HG02981 (cell line): Measurements from ENCODE around the gene VAV2.

Experiments
- ATAC-seq: cut with Tn5 transposase; IDR thresholded peaks from one replicate; pipeline ENCODE4 v1.9.1; 2021; ENCODE audit warnings: mild to moderate bottlenecking, moderate library complexity; ENCODE audit not compliant: unreplicated experiment

Gene VAV2

DNA sequence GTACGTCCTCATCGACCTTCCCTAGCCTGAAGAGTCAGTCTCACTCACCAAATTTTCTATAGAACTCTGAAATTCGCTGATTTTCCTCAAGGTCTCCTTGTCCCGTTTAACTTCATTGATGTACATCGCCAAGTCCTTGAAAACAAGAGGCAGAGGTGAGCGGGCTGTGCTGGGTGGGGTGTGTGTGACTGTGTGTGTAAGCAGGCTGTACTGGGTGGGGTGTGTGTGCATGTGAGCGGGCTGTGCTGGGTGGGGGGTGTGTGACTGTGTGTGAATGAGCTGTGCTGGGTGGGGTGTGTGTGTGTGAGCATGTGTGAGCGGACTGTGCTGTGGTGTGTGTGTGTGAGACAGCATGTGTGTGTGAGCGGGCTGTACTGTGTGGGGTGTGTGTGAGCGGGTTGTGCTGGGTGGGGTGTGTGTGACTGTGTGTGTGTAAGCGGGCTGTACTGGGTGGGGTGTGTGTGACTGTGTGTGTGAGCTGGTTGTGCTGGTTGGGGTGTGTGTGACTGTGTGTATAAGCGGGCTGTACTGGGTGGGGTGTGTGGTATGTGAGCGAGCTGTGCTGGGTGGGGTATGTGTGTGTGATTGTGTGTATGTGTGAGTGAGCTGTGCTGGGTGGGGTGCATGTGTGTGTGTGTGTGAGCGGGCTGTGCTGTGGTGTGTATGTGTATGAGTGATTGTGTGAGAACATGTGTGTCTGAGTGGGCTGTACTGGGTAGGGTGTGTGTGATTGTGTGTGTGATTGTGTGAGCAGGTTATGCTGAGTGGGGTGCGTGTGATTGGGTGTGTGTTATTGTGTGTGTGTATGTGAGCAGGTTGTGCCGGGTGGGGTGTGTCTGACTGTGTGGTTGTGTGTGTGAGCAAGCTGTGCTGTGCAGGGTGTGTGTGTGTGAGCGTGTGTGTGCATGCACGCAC lies 200.1 kb downstream of the VAV2 start:
- no peak for ATAC-seq

DNA sequence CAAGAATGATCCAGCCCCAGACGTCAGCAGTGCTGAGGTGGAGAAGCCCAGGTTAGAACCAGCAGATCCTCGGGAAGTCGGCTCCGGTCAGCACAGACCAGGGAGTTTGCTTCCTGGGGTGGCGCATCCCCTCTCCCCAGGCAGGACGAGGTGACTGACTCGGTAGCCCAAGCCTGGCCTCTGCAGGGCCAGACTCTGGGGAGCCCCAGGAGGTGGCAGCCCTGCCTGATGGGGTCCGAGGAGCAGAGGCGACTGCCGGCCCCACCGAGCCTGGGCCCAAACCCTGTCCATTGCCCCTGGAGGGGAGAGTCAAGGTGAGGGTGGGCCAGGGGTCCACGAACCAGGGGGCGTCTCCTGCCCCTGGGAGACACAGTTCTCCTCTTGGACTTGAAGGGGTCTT lies 201.1 kb downstream of the VAV2 start:
- no peak for ATAC-seq

DNA sequence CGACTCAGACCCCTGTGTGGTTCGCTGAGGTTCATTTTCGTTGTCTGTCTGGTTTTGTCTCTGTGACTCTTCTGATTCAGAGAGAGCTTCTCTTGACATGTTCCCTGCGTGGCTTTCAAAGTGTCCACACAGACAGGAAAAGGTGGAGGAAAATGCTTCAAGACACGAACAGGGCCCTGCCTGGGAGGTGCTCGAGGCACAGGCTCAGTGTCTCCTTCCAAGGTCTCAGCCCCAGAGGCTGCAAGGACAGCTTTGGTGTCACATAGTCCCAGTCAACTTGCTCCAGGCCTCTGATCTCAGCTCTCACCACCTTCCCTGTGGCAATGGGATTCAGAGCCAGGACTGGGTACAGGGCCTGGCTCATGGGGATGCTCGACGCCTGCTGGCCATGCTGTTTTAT lies 202.3 kb downstream of the VAV2 start:
- no peak for ATAC-seq

DNA sequence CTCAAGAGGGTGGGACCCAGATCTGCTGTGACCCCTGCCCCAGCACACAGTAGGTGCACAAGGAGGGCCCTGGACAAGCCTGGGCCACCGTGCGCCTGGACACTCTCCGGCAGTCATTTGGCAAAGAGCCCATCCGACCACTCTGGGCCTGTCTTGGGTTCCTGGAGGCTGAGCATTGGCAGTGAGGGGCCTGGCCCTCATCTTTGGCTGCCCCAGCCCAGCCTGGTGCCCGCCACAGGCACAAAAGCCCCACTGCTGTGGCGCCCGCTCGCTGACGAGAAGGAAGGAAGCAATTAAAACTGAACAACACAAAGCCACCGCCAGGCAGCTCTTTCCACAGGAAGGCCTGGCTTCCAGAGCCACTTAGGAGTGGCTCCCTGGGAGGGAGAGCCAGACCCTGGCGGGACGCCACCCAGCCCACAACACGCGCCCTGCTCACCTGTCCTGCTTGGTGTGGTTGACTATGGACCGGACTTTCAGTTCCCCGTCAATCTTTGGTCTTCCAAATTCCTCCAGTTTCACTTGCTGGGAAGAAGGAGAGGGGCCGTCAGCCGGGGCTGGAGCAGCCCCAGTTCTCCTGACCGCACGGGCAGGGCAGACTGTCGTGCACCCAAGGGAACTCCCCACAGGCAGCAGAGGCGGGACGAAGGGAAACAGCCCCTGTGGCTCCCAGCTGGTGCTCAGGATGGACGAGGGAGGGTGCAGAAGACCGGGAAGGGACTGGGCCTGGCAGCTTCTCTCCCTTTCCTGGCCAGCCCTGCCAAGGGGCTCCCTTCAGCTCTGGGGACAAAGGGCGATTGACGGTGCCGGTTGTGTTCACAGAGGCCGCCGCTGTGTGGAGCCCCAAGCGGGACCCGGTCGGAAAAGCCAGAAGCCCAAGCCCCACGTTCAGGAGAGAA lies 203.1 kb downstream of the VAV2 start:
- no peak for ATAC-seq

DNA sequence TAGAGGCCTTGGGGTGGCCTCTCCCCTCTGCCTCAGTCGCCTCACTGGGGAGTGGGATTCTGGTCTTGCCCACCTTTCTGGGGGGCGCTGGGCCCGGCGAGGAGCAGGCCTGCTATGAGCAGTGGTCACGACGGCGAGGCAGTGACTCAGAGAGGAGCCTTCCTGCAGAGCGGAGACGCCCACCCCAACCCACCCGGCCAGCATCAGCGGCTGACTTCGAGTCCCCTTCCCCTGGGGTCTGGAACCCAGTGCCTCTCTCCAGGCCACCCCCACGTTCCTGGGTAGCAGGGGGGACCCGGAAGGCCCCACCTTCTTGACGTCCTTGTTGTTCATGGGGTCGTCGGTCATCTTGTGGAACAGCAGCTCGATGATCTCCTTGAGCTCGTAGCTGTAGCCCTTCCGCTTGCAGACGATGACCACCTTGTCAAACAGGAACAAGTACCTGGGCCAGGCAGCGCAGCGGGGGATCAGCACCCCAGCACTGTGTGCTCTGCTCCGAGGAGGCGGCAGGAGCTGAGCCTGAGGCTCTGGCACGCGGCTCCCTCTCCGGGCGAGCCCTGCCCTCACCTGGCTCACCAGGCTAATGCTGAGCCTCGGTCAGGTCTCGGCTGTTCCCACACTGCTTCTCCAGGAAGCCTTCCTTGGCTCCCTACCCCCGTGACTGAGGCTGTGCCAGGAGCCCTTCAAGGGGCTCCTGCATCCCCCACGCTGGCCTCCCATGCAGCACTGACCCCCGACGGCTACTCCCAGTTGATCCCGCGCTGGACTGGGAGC lies 203.9 kb downstream of the VAV2 start:
- ATAC-seq = no peak

DNA sequence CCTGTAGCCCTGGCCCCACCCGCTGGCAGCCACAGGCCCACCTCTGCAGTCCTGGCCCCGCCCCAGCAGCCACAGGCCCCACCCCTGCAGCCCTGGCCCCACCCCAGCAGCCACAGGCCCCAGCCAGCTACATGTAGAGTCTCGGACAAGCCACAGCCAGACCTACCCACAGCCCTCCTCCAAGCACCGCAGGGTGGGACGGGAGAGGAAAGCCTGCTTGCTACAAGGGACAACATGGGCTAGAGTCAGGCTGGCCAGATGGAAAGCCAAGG lies 204.4 kb downstream of the VAV2 start:
- ATAC-seq = no peak

DNA sequence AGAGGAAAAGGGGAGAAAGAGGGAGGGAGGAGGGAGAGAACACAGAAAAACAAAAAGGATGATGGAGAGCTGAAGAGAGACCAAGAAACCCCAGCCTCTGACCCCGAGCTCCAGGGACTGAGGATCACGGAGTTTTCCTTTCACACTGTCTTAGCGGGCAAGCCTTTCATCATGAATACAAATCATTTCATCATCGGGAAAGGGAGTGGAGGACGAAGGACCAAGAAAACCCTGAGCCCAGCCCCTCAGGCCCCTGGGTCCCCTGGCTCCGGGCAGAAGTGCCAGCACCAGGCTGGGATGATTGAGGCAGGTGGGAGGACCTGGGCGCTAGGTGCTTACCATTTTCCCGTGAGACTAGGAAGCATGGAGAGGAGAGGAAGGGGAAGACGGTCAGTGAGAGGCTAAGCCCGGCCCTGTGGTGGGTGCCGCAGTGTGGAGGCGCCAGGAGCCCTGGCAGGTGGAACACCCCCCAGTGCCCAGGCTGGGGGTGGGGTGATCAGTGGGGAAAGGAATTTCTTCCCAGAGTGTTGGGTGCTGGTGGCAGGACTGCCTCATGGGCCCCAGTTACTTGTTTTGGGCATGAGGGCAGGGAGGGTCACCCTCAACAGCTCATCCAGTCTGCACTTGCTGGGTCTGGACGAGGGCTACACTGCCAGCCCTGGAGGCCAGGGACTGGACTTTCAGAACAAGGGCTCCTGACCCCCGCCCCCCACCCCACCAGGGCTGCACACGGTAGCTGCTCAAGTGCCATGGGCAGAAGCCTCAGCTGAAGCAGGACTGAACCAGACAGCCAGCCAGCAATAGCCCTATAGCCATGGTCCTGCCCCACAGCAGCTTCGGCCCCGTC lies 205.0 kb downstream of the VAV2 start:
- ATAC-seq = no peak

DNA sequence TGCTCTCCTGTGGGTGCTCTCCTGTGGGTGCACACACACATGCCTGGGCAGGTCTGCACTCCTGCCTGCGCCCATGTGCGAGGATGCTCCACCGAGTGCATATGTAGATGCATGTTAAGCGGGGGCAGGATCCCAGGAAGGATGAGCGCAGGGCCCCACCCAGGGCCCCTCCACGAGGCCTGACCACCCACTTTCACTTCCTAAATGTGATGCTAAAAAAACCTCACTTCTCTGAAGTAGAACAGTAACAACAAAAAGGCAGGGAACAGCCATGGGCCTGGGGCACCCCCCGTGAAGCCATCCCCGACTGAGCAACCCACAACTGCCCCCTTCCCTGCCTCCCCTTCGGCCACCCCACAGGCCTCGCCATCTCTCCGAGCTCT lies 205.8 kb downstream of the VAV2 start:
- ATAC-seq = peak; percentile 52

DNA sequence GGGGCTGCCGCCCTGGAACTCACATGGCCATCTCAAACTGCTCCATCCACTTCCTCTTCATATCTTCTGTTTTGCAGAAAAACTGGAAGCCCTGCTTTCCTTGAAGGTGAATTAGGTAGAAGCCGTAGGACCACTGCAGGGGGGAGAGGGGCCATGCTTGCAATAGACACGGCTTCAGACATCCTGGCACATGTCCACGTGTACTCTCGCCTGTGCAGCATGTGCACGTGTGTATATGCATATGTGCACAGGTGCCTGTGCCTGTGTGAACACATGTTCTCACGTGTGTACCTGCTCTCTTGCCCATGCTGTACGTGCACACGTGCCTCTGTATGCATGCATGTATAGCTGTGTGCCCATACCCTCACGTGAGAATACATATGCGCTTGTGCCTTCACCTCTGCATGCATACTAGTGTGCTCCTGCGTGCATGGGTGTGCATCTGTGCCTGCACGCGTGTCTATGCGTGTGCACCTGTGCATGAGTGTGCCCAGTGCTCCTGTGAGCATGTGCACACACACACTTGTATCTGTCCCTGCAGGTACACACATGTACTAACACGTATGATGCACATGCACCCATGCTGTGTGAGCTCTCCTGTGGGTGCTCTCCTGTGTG lies 206.3 kb downstream of the VAV2 start:
- no peak for ATAC-seq

DNA sequence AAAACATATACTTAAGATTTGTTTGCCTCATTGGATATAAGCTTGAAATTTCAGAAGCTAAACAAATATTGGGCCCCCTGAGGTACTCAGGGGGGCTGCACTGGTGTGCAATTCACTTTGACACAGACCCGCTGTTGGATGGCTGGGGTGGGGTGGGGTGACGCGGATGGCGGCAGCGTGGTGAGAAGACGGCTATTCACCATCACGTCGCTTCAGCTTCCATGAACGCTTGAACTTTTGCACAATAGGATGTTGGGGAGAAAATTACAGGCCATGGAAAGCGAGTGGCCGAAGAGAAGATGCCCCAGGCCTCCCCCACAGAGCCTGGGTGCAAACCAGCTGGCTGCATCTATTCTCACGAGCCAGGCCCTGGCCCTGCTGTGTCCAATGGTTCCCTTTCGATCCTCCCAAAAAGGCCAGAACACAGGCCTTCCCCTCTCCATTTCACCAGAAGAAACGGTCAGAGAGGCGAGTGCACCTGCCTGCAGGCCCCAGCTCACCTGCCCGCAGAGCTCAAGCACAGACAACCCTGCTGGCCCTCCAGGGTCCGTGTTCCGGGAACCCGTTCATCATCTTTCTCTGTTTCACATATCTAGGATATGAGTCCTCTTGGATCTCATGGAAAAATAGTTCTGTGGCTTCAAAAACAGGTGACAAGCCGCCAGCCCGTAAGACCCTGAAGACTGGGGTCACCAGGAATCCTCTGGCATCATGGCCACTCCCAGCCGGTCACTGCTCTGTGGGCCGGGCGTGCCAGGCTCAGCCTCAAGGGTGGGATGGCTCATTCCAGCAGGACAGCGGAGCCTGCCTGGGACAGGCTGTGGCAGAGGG lies 207.2 kb downstream of the VAV2 start:
- no peak for ATAC-seq

DNA sequence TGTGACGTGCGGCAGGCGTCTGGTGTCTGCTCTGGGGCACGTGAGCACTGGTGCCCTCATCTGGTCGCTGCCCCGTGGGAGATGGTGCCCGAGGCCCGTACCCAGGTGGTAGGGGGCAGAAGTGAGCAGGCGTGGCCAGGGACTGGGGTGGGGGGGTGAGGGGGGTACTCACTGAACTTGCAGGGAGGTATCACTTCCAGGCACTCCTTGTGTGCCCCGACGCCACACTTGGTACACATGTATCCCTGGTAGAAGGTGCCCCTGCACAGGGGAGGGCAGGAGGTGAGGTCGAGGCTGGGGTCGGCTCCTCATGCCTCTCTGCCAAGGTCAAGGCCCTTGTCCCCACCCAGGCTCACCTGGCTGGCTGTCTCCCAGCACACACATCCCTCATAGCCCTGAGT lies 208.8 kb downstream of the VAV2 start:
- ATAC-seq = no peak

DNA sequence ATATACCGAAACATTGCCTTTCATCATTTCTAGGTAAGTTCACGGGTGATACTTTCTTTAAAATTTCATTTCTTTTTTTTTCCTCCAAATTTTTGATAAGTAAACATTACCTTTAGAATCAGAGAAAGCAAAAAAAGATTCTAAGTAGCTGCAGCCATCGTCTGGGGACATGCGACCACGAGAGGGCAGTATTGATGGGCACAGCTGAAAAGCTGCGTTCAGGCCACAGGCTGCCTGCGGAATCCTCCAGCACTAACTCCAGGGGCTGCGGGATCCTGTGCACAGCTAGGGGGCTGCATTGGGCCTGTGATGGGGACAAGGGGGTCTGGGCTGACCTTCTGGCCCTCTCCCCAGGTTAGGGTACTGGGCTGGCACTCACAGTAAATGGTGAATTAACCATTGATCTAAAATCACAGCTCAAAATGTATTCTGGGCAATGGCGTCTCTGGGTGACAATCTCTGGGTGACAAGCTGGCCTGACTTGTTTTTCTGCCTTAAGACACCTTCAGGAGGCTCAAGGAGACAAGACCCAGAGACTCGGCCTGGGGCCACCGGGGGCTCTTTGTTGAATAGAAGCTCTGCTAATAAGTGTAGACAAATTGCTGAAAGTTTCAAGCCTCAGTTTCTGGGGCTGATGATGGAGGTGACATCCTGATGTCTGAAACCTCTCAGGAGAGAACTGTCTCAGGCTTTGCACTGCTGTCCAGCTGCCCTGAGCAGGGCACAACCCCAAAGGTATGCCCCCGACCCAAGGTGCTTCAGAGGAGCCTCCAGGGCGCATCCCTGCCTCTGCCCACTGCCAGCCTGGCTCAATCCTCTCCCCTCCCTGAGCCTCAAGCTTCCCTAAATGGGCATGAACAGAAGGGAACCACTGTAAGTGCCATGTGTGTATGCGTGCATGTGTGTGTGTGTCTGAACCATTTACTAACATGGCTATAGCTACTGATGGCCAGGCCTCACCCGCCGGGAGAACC lies 209.7 kb downstream of the VAV2 start:
- ATAC-seq = no peak

DNA sequence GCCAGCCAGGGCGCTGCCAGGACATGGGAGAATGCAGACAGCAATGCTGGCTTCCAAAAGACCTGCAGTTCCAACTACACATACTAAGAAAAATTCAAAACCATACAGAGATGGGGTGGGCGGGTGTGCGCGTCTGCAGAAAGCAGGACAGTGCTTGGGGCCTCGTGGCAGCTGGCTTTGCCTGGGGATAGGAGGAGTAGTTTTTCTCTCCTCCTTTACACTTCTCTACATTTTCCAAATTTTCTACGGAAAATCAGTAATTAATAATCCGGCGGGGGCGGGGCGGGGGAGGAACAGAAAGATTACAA lies 210.3 kb downstream of the VAV2 start:
- no peak for ATAC-seq

DNA sequence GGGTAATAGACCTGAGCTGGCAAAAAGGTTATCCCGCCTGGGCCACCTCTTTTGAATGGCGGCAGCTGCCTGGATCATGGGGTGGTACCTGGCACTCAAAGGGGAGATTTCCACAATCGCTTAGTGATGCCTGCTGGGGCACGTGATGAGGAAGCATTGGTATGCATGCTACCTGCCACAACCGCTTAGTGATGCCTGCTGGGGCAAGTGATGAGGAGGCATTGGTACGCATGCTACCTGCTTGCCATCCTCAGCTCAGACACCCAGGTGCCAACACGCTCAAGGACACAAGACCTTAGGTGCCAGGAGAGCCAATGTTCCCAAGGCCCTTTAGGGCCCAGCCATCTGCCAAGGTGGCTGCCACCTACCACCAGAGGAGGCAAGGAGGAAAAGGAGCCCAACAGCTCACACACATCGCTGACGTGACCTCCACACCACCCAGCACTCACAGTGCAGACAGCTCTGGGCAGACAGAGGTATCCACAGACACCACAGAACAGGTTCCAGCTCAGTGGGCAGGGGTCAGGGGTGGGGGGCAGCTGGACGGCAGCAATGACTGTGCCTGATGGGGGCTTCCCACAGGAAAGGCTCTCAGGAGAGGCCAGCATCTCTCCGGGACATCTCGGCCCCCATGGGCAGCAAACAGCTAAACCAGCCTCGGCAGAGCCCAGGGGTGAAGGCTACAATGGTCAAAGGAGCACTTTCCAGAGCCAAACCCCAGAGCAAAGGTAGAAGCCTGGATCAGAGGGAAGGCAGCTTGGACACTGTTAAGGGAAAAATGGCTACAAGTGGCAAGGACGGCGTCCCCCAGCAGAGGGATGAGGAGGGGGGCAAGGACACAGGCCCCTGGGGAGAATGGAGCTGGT lies 210.9 kb downstream of the VAV2 start:
- ATAC-seq = no peak

DNA sequence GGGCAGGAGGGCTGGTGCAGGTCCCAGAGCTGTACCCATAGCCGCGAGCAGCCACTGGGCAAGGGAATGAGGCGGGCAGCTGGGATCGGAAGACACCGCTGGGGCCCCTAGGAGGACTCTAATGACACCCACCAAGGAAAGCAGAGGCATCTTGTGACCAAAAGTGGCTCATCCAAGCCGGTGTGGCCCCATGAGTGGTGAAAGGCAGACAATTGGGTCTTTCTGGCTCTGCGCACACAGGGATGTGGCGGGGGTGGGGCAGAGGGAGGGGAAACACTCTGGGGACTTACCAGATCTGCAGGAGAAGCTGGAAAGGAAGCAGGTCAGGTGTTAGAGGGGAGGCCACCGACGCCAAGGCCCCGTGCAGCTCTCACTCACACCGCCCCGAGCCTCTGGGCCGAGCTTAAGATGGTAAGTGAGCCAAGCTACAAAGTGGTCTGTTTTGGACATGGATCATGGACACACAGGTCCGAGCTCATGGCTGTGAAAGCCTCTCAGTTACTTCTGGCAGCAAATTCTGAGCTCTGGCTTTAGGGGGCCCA lies 211.6 kb downstream of the VAV2 start:
- ATAC-seq = no peak

DNA sequence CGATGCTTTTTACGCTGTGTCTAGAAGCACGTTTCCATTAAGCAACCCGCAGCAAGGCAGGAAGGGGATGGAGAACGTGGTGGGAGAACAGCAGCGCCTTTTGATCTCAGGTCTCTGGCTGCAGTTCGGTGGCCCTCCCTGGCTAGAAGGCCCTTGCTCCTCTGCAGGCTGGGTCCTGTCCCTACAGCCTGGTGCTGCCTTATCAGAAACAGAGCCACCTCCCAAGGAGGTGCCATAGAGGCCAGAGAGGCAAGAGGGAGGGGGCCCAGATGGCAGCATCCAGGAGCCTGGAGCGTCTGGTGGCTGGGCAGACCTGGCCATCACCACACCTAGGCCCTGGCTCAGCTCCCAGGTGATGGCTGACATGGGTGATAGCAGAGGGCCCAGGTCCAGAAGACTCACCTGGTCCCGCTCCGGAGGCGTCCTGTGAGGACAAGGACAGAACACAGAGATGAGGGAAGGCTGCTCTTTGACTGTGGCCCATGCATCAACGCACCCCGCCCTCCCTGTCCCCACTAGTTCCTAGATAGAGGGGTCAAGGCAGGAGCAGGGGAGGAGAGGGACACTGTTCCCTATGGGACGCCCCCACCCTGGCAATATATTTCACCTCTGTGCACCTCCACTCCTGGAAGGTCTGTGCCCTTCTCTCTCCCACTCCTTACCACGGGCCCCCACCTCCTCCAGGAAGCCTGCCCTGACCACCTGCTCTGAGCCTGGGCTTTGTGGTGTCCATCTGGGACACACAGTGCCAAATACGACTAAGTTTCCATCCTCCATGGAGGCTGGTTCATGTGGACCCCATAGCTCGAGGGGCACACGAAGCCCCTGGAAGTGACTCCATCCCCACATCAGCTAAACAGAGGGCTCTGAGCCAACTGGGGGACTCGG lies 212.4 kb downstream of the VAV2 start:
- ATAC-seq = no peak
